Stimulated activated CD8-positive, alpha-beta memory T cell treated with anti-CD3 and anti-CD28 coated beads, Interleukin-7, amount 100 ng/mL, for 24 hours (primary cell): ENCODE data around the gene NIN.
A peak's percentile ranks its signal among the peaks of the same experiment; 100 is the strongest.
"Not testable (repeated sequence)": the region's sequence is repeated elsewhere in the genome, so short reads cannot be mapped to it uniquely, and the experiment has no call there.

Source experiments
- DNase-seq: peaks from one replicate; pipeline ENCODE4 v3.0.0-alpha.2; 2020; ENCODE audit warnings: low read depth

The NIN gene

GRCh38 chr14:50837850-50838470 lies 7.0 kb upstream of the NIN start:
- DNase-seq = no peak

DNA sequence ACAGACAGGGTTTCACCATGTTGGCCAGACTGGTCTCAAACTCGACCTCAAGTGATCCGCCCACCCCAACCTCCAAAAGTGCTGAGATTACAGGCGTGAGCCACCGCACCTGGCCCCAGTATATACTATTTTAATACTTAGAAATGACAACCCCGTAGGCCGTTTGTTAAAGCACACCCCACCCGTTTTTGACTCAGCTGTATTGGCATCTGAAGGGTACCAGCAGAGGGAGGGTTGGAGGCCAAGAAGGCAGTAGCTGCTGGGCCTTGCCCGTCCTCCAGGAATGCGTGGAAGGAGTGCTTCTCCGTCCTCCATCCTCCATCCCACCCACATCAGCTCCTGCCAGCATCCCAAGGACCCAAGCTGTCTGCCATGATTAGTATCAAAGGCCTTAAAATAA lies 6.3 kb upstream of the NIN start:
- DNase-seq = no peak

GRCh38 chr14:50836515-50836914 lies 5.6 kb upstream of the NIN start:
- DNase-seq = no peak

GRCh38 chr14:50835280-50835679 lies 4.3 kb upstream of the NIN start:
- no peak for DNase-seq

DNA sequence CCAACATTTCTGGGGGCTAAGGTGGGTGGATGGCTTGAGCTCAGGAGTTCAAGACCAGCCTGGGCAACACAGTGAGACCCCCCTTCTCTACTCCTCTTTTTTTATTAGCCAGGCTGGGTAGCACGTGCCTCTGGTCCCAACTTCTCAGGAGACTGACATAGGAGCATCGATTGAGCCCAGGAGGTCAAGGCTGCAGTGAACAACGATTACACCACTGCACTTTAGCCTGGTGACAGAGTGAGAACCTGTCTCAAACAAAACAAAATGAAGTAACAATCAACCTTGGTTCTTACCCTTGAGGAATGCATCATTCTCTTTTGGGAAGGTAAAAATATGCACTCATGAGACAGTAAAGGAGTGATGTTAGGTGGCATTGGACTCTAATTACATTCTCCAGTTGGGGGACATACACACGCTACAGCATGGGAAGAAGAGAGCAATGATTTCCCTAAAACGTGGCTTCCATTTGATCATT lies 3.9 kb upstream of the NIN start:
- DNase-seq = no peak

- no peak for DNase-seq
Observed at GRCh38 chr14:50832935-50833630, 2.1 kb upstream of the NIN start.

DNA sequence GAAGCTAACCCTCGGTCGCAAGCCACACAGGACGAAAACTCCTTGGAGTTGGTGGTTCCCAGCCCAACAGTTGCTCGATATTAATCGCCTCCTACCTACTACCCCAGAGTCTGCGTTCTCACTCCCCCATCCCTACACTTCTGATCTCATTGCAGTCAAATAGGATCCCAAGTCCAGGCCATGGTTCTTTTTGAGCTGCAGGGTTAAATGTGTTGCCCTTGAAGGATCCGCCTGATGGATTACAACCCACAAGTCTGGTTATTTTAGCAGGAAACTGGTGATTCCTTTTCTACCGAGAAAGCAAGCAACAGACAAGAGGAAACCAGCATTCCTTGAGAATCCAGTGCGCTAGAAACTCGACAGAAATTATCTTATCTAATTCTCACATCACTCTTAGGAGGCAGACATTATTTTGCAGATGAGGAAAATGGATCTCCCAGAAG lies 785 bp upstream of the NIN start:
- no peak for DNase-seq

DNA sequence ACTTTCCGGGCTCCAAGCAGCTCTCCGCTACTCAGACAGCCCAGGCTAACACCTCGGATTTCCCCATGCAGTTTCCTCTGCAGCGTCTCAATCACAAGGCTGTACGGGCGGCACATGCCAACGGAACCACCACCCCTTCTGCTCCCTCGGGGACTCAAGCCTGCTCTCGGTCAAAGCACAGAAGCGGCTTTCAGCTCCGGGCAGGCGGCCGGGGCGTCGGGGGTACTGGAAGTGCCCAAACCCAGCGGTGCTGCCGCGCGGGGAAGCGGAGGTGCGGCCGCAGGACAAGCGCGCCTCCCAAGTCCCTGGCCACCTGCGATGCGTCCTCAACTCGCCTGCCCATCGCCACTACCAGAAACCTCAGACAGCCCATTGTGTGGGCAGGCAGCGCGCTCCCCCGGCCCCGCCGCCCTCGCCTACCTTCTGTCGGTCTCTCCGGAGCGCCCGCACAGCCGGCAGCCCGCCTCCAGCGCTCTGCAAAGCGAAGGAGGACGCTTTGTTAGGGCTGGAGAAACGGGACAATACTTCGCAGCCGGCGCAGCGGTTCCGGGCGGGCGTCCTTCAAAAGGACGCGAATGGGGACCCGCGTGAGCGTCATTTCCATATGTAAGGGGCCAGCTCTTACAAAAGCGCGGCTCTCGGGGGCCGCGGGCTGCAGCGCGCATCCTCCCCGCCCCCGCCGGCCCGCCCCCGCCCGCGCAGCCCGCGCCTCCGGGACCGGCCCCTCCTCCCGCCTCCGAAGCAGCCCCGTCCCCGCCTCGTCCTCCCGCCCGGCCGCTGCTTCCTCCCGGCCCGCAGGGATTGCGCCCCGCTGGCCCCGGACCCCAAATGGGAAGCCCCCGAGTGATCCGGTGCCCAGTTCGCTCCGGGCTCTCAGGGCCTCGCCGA lies 674 bp downstream of the NIN start:
- peak; percentile 25 for DNase-seq

DNA sequence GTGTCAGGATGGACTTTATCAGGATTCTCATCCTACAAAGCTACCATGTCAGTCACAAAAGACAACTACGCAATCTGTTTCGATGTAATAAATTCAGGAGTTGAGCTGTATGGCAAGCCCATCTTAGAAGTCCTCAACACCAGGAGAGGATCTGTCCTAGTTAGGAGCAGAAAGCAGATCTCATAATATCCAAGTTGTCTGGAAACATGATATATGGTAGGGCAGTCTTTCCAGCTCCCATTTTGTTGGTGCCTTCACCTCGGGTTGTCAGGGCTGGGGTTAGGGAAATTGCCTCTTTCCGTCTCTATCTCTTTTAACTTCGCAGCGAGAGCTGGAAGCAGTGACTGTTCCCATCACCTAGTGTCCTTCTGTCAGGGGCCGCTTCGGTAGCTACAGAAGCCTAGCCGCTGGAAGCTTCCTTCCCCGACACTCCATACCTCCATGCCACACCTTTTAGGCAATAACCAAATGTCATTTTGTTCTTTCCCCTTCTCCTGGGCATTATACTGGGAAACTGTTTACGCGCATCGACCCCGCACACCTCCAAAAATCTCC lies 1.4 kb downstream of the NIN start:
- no peak for DNase-seq

DNA sequence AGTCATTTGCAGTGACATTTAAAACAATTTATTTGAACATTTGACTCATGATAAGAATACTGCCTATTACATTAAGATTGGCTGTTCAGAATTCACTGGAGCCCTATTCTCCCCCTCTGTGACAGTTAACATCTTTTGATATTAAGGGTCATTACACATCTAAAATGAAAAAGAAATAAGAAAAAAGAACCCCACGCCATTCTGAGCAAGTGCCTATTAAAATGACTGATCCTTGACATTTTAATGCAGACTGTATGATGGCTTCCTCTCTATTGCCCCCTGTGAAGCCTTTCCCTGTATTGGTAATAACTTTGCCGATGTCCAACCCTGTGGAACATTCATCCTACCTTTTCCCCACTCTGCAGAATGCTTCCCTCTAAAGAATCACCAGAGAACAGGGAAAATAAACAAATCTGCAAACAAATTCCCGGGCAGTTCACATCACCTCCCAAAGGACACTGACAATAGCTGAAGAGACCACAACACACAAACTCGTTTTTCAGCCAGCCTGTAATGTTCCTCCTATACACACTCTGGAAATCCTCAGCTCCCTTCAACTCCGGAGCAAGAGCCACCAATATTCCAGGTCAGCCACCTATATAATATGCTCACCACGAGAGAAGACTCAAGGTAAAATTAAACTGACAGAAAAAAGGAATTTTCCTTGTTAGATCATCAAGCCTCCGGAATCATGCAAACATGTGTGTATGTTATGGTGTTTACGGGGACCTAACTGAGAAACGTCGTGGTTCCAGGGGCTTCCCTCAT lies 2.1 kb downstream of the NIN start:
- no peak for DNase-seq

- no peak for DNase-seq
Observed at GRCh38 chr14:50826681-50827080, 4.3 kb downstream of the NIN start.

DNA sequence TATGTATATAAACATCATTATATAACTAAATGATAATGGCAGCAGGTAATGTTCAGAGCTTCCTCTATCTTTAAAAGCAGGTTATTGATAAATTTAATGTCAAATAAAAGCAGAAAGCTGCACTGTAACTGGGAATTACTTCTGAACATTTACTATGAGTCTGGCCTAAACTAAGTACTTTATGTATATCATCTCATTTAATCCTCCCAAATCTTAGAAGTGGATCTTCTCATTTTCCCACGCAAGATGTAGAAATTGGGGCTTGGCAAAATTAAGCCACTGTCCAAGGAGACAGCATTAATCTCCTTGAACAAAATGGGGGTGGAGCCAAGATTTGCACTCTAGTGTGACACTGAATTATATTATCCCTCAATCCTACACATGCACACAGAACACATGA lies 5.7 kb downstream of the NIN start:
- no peak for DNase-seq

DNA sequence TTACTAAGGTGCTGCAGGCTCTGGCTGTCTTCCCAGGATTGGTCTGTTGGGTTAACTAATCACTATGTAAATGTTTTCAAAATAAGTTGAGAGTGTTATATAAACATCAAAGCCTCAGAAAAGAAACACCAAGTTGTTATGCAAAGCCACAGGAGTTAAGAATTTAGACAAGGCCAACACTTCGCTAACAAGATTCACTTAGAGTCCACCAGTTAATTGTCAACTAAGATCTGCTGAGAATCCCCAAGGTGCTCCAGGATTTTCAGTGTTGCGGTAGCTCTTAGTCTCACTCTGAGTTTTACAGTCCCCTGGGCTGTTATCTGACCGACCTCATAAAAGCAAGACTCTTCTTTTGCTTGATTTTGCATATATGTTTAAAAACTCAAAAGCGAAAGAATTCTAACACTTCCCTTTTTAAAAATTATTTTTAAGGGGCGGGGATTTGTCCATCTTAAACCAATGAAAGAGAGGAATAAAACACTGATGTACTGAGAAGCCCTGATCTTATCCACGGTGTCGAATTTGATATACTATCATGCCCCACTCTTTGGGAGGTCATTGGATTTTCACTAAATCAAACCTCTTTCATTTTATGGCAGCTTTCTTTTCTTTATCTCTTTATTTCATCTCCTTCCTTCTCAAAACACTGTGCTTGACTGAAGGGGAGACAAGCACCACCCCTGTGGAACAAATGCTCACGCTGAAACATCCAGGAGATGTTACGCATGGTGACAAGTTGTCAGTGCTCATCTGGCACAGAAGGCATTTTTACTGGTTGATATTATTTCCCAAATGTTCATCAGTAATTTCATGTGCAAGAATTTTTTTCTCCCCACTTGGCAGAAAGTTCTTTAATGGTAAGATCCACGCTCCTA lies 7.0 kb downstream of the NIN start:
- no peak for DNase-seq

- no peak for DNase-seq
Observed at GRCh38 chr14:50823051-50823761, 7.8 kb downstream of the NIN start.

GRCh38 chr14:50822501-50823042 lies 8.4 kb downstream of the NIN start:
- DNase-seq = no peak

- DNase-seq = no peak
Observed at GRCh38 chr14:50821510-50822464, 9.2 kb downstream of the NIN start.

GRCh38 chr14:50820786-50821509 lies 10.0 kb downstream of the NIN start:
- DNase-seq = no peak

DNA sequence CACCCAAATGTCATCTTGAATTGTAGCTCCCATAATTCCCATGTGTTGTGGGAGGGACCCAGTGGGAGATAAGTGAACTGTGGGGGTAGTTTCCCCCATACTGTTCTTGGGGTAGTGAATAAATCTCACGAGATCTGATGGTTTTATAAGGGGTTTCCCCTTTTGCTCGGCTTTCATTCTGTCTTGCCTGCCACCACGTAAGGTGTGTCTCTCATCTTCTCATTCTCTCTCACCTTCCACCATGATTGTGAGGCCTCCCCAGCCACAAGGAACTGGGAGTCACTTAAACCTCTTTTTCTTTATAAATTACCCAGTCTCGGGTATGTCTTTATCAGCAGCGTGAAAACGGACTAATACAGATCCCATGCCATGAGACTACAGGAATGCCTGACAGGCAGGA lies 11.7 kb downstream of the NIN start:
- DNase-seq = not testable (repeated sequence)
